Neural cell (in vitro differentiated cells): ENCODE measurements around the gene SPSB4. TPM values are rescaled to one million over a fixed set of nuclear protein-coding genes. Genes with fewer than 3 reads are reported as not detected.

ENCODE experiments used
- H2AFZ ChIP-seq: fragments of 200-600, 300-800 bp; sonication (generic), shearing (Covaris generic); 2 replicates; pipeline ENCODE4 v1.6.0; 2014; ENCODE audit warnings: low read depth, mild to moderate bottlenecking, antibody characterized with exemption, low read length, moderate library complexity
- H3F3A ChIP-seq: fragments of 200-600 bp; shearing (Covaris generic); 2 replicates; pipeline ENCODE4 v1.6.1; 2016; ENCODE audit warnings: mild to moderate bottlenecking, moderate library complexity, mixed read lengths, antibody characterized with exemption, low read length; ENCODE audit not compliant: insufficient read depth, poor library complexity, severe bottlenecking
- H3K27ac ChIP-seq: fragments of 200-600, 300-800 bp; sonication (generic), shearing (Covaris generic); 2 replicates; pipeline ENCODE4 v1.5.1; 2014; ENCODE audit warnings: mild to moderate bottlenecking, low read length, moderate library complexity
- H3K27me3 ChIP-seq: fragments of 300-800, 200-600 bp; sonication (generic), shearing (Covaris generic); 2 replicates; pipeline ENCODE4 v1.6.0; 2014; ENCODE audit warnings: mild to moderate bottlenecking, low read depth, low read length, moderate library complexity; ENCODE audit not compliant: insufficient read depth
- H3K36me3 ChIP-seq: fragments of 300-800, 200-600 bp; sonication (generic), shearing (Covaris generic); 2 replicates; pipeline ENCODE4 v1.5.1; 2014; ENCODE audit warnings: mild to moderate bottlenecking, antibody characterized with exemption, low read length, moderate library complexity; ENCODE audit not compliant: insufficient read depth
- H3K4me2 ChIP-seq: fragments of 300-800, 200-600 bp; sonication (generic), shearing (Covaris generic); 2 replicates; pipeline ENCODE4 v1.6.0; 2014; ENCODE audit warnings: mild to moderate bottlenecking, low read length
- H3K4me3 ChIP-seq: fragments of 300-800, 200-600 bp; sonication (generic), shearing (Covaris generic); 2 replicates; pipeline ENCODE4 v1.5.1; 2014; ENCODE audit warnings: mild to moderate bottlenecking, low read length, moderate library complexity
- H3K79me2 ChIP-seq: fragments of 200-600 bp; shearing (Covaris generic); replicated peaks from 2 replicates; pipeline ENCODE4 v1.6.0; 2014; ENCODE audit warnings: mild to moderate bottlenecking, low read length, moderate library complexity; ENCODE audit not compliant: insufficient read depth
- H3K9ac ChIP-seq: fragments of 300-800, 200-600 bp; sonication (generic), shearing (Covaris generic); 2 replicates; pipeline ENCODE4 v1.6.1; 2016; ENCODE audit warnings: mild to moderate bottlenecking, low read length, mixed read lengths
- H3K9me2 ChIP-seq: fragments of 200-600 bp; shearing (Covaris generic); 2 replicates; pipeline ENCODE4 v1.6.1; 2016; ENCODE audit warnings: mild to moderate bottlenecking, low read length, mixed read lengths; ENCODE audit not compliant: insufficient read depth
- H3K9me3 ChIP-seq: fragments of 200-600, 300-800 bp; sonication (generic), shearing (Covaris generic); 2 replicates; pipeline ENCODE4 v1.6.1; 2016; ENCODE audit warnings: mild to moderate bottlenecking, mixed run types, low read length, moderate library complexity, mixed read lengths
- H4K20me1 ChIP-seq: fragments of 200-600 bp; shearing (Covaris generic); 2 replicates; pipeline ENCODE4 v1.6.1; 2016; ENCODE audit warnings: mild to moderate bottlenecking, mixed run types; ENCODE audit not compliant: insufficient read depth
- CTCF ChIP-seq: fragments of 450-650 bp; IDR thresholded peaks from 2 replicates; pipeline ENCODE4 v1.5.1; 2014; ENCODE audit warnings: antibody characterized with exemption, mild to moderate bottlenecking, moderate library complexity; ENCODE audit not compliant: poor library complexity, severe bottlenecking
- EP300 ChIP-seq: fragments of 450-650 bp; conservative IDR thresholded peaks from 2 replicates; pipeline ENCODE4 v1.6.1; 2014; ENCODE audit warnings: antibody characterized with exemption, mild to moderate bottlenecking, moderate library complexity; ENCODE audit not compliant: poor library complexity, severe bottlenecking
- EZH2 ChIP-seq: fragments of 200-600, 300-800 bp; shearing (Covaris generic), sonication (generic); IDR thresholded peaks from 2 replicates; pipeline ENCODE4 v1.6.1; 2014; ENCODE audit warnings: antibody characterized with exemption, low read length, borderline replicate concordance, mild to moderate bottlenecking; ENCODE audit not compliant: insufficient read depth, poor library complexity, severe bottlenecking
- MXI1 ChIP-seq: fragments of 450-650 bp; conservative IDR thresholded peaks from 2 replicates; pipeline ENCODE4 v1.6.1; 2014; ENCODE audit warnings: antibody characterized with exemption, mild to moderate bottlenecking; ENCODE audit not compliant: poor library complexity, severe bottlenecking
- POLR2AphosphoS5 ChIP-seq: IDR thresholded peaks from 2 replicates; pipeline ENCODE4 v1.6.1; 2012
- RAD21 ChIP-seq: fragments of 450-650 bp; conservative IDR thresholded peaks from 2 replicates; pipeline ENCODE4 v1.6.1; 2014; ENCODE audit warnings: antibody characterized with exemption, mild to moderate bottlenecking, moderate library complexity
- REST ChIP-seq: IDR thresholded peaks from 2 replicates; pipeline ENCODE4 v1.6.1; 2012; ENCODE audit warnings: borderline replicate concordance
- SMC3 ChIP-seq: fragments of 450-650 bp; conservative IDR thresholded peaks from 2 replicates; pipeline ENCODE4 v1.6.1; 2014; ENCODE audit warnings: antibody characterized with exemption, mild to moderate bottlenecking, moderate library complexity; ENCODE audit not compliant: poor library complexity
- TAF1 ChIP-seq: IDR thresholded peaks from 2 replicates; pipeline ENCODE4 v1.6.1; 2012; ENCODE audit warnings: low read depth
- polyA plus RNA-seq: library from polyadenylated mRNA; depleted of rRNA; stranded (reverse); fragments of >200 nt; gene quantifications from 2 replicates; pipeline ENCODE4 v1.2.3, GENCODE V29; 2014

The SPSB4 gene
- polyA plus RNA-seq, 1 donor from 2014 or later = 6.1 TPM

- Histone ChIP-seq H3K9me3 (no peaks in the 10 kb centered on the region), H3K4me2 (no peak overlapping the region), H3K27me3 (no peaks in the 10 kb centered on the region), H3K9ac (no peak overlapping the region), H2AFZ (no peak overlapping the region), H3K36me3 (no peaks in the 10 kb centered on the region), H3F3A (no peaks in the 10 kb centered on the region), H3K4me3 (no peak overlapping the region), H3K27ac (no peak overlapping the region), H3K79me2 (no peaks in the 10 kb centered on the region), H4K20me1 (no peaks in the 10 kb centered on the region), H3K9me2 (no peaks in the 10 kb centered on the region)
- TF ChIP-seq CTCF = no peak
- TF ChIP-seq RAD21 = no peak
- TF ChIP-seq MXI1 = no peak
- no peak for TF ChIP-seq POLR2AphosphoS5
- TF ChIP-seq EP300 = no peak
- TF ChIP-seq REST = no peak
- TF ChIP-seq SMC3 = no peak
- no peak for TF ChIP-seq EZH2
- no peak for TF ChIP-seq TAF1
Observed at GRCh38 chr3:141019244-141019643, 31.9 kb upstream of the SPSB4 start.

- H2AFZ ChIP-seq = no peak overlapping the region
Observed at GRCh38 chr3:141020143-141020830, 30.9 kb upstream of the SPSB4 start.

More at GRCh38 chr3:141020143-141020830, 30.9 kb upstream of the SPSB4 start:
- H3K4me2 ChIP-seq = no peak overlapping the region
- H3K9ac ChIP-seq = no peak overlapping the region
- no peaks in the 10 kb centered on the region for H4K20me1 ChIP-seq
- no peaks in the 10 kb centered on the region for H3K27me3 ChIP-seq
- H3K36me3 ChIP-seq = no peaks in the 10 kb centered on the region
- no peaks in the 10 kb centered on the region for H3K9me3 ChIP-seq
- no peaks in the 10 kb centered on the region for H3K9me2 ChIP-seq
- no peaks in the 10 kb centered on the region for H3F3A ChIP-seq
- H3K27ac ChIP-seq = no peak overlapping the region
- TF ChIP-seq POLR2AphosphoS5 (no peak), EP300 (no peak), CTCF (no peak), TAF1 (no peak), SMC3 (no peak), REST (no peak), EZH2 (no peak), RAD21 (no peak), MXI1 (no peak)
- no peak overlapping the region for H3K4me3 ChIP-seq
- no peaks in the 10 kb centered on the region for H3K79me2 ChIP-seq
